ENCODE measurements around the gene MRPL53.

GRCh38 chr2:74516650-74517049 lies 44.2 kb upstream of the MRPL53 start:
- TF ChIP-seq CTCF (IDR thresholded peaks at IDR 0.05; ENCODE audit: low read depth, low read length): no peak
- TF ChIP-seq EZH2phosphoT487 (IDR thresholded peaks at IDR 0.05; ENCODE audit: low read depth): no peak
